Heart right ventricle (tissue), 16 donors: Measurements from ENCODE around the gene AGAP1. TPM values are rescaled to one million over a fixed set of nuclear protein-coding genes. Genes with fewer than 3 reads are reported as not detected.

Experiments
- ATAC-seq, 8 donors: fragments of 200-7000 bp; cut with Tn5 transposase; one replicate each; pipeline ENCODE4 v1.9.1; 2020; ENCODE audit warnings: mild to moderate bottlenecking in 8 of 8, moderate library complexity in 8 of 8, moderate number of reproducible peaks in 1 of 8
- DNase-seq, 2 donors: peaks; one replicate each; pipeline ENCODE4 v3.0.0-alpha.2; 2020
- H3K27ac ChIP-seq, 10 donors: fragments of 200-600 bp; sonication (generic) in 2 of 10; one replicate each; pipeline versions ENCODE4 v1.5.0 to v1.8.0; 2020 to 2022; ENCODE audit warnings: mild to moderate bottlenecking in 3 of 10
- H3K27me3 ChIP-seq, 7 donors: fragments of 200-600 bp; one replicate each; pipeline ENCODE4 v1.8.0; 2021 to 2022; ENCODE audit warnings: mild to moderate bottlenecking in 2 of 7
- H3K36me3 ChIP-seq, 9 donors: fragments of 200-600 bp; sonication (generic) in 1 of 9; one replicate each; pipeline versions ENCODE4 v1.5.0 to v1.8.0; 2020 to 2022; ENCODE audit warnings: mild to moderate bottlenecking in 2 of 9
- H3K4me1 ChIP-seq, 9 donors: fragments of 200-600 bp; sonication (generic) in 1 of 9; one replicate each; pipeline versions ENCODE4 v1.5.0 to v1.8.0; 2020 to 2022; ENCODE audit warnings: mild to moderate bottlenecking in 4 of 9
- H3K4me3 ChIP-seq, 10 donors: fragments of 200-600 bp; sonication (generic) in 2 of 10; one replicate each; pipeline versions ENCODE4 v1.5.0 to v1.8.0; 2020 to 2022; ENCODE audit warnings: mild to moderate bottlenecking in 7 of 10, moderate library complexity in 2 of 10
- H3K9me3 ChIP-seq, 11 donors: fragments of 200-600 bp in 10 of 11; sonication (generic) in 2 of 11; one replicate each; pipeline versions ENCODE4 v1.5.0 to v1.8.0; 2013 to 2022; ENCODE audit warnings: mild to moderate bottlenecking in 2 of 11, control low read depth in 1 of 11, moderate library complexity in 1 of 11
- CTCF ChIP-seq, 9 donors: fragments of 200-600 bp; sonication (generic) in 2 of 9; IDR thresholded peaks; one replicate each; pipeline versions ENCODE4 v1.5.0 to v1.8.0; 2021 to 2022; ENCODE audit warnings: antibody characterized with exemption in 9 of 9, mild to moderate bottlenecking in 5 of 9, moderate library complexity in 1 of 9
- WGBS, 2 donors: extraction: QIAGEN DNeasy Blood & Tissue Kit; methylation state at CpG; one replicate each; pipeline ENCODE4 v1.1.7; 2013; ENCODE audit warnings: inconsistent platforms in 1 of 2; 5-methylcytosine and 5-hydroxymethylcytosine counted together
- intact Hi-C, 10 donors: fragments of 100-400 bp; cut with DNase I; formaldehyde crosslinking; loops; one replicate each; pipeline versions ENCODE4 v1.11.1 to v1.14.2; 2022
- polyA plus RNA-seq, 2 donors: library from polyadenylated mRNA; stranded (reverse); fragments of 200-250 nt; gene quantifications; one replicate each; pipeline ENCODE4 v1.2.3, GENCODE V29; 2013
- total RNA-seq, 10 donors: library from RNA; stranded (reverse); fragmentation: NEBNext Ultra II Directional in 3 of 10; extraction: Animal tissue kit (Norgen Biotek cat#: 25700) in 3 of 10; gene quantifications; one replicate each; pipeline versions ENCODE4 v1.2.1 to v1.2.4, GENCODE V29; 2021 to 2023
- donor health status: Arrhythmogenic right ventricular cardiomyopathy.
- donor health status: ischemic (EF 13 %, LVEDD 7.1; RV severe dilation, severe dysfunction).
- donor health status: healthy with polysubstance abuse.
- donor health status: DM: no; HTN: yes; CAD: no.
- donor health status: DM: no; HTN: no; CAD: no.
- donor health status: ischemic (EF 25% LVEDD 6.9; RV normal size, moderate dysfunction).
- donor health status: ischemic (EF 25% LVEDD 5.7; RV mildly dilated, moderate dysfunction).
- donor health status: healthy.
- donor health status: DM: yes; HTN: yes; CAD: no.
- donor health status: Ischemic cardiomyopathy.
- donor health status: ischemic (EF 35%, LVEDD 5.7; RV mildly dilated, moderate dysfunction).
- donor health status: nonischemic (EF 11% LVEDD 7.7; RV severe dilation, severe dysfunction).
- donor health status: DM: yes; HTN: yes; CAD: no.
- donor health status: PGD.
- donor health status: ischemic (EF 29% LVEDD 5.4; RV normal size, mild dysfunction).
- donor health status: nonischemic (EF 23%, LVEDD 6.1; RV moderate dilation, normal function).

Gene AGAP1
- total and polyA plus RNA-seq, 12 donors, result 3.5 to 29.2 (median 19.4) TPM

GRCh38 chr2:236016496-236016895 lies 522.7 kb downstream of the AGAP1 start:
- WGBS, 2 donors, result 98 to 100% methylated on average over 4 of the region's 4 CpGs
- TF ChIP-seq CTCF (IDR thresholded peaks at IDR 0.05), result no peak
- DNase-seq (no peak), ATAC-seq (no peak)
- H3K36me3 ChIP-seq, result peaks cover 0 to 6% (median 0%) of the 10 kb centered on the region in 9 donors
- intact Hi-C loops, result no loop called here
- no peak overlapping the region for H3K4me3 ChIP-seq
- peaks cover 0 to 3% (median 0%) of the 10 kb centered on the region in 9 donors for H3K4me1 ChIP-seq
- no peak overlapping the region for H3K27ac ChIP-seq
- no peaks in the 10 kb centered on the region for H3K27me3 ChIP-seq
- H3K9me3 ChIP-seq, result no peaks in the 10 kb centered on the region

DNA sequence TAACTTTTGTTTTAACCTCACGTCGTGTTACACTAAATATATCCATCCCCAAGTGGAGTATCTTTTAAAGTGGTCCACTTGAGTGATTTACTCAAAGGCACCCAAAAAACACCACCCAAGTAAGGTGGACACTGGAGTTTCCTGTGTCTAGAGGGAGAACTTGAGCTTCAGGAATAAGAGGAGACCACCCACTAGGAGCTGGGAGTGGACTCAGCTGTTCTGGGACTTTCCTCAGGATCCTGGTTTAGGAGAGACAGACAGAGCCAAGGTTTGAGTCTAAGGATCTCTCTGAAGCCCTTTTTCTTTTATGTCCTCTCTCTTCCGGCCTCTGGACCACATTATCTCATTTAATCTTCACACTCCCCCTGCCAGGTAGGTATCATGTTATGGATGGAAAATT lies 523.6 kb downstream of the AGAP1 start:
- Histone ChIP-seq H3K36me3 (peaks cover 0 to 6% (median 0%) of the 10 kb centered on the region in 9 donors), H3K4me3 (no peak overlapping the region), H3K27ac (no peak overlapping the region), H3K9me3 (no peaks in the 10 kb centered on the region), H3K4me1 (peaks cover 0 to 12% (median 0%) of the 10 kb centered on the region in 9 donors), H3K27me3 (no peaks in the 10 kb centered on the region)
- ATAC-seq (no peak), DNase-seq (no peak)
- intact Hi-C loops, result no loop called here
- no peak for TF ChIP-seq CTCF (IDR thresholded peaks at IDR 0.05)
- WGBS, 2 donors, result 77 to 88% methylated on average over 3 of the region's 3 CpGs

DNA sequence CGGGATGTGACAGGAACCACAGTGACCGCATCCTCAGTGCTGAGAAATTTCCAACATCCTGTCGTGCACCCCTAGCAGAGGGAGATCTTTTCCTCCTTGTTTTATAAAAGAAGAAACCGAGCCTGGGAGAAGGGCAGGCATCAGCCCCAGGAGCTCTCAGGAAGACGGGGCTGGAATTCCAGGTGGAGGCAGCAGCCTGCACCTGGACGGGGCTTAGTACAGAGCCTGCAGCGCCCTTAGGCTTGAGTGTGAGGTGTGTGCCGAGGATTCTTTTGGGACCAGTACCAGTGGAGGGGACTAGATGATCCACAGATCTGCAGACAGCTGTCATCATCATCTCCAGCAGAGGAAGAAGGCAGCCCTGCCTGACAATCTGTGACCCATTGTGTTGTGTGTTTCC lies 525.6 kb downstream of the AGAP1 start:
- Histone ChIP-seq H3K4me3 (no peak overlapping the region), H3K27me3 (no peaks in the 10 kb centered on the region), H3K4me1 (peaks cover 0 to 14% (median 0%) of the 10 kb centered on the region in 9 donors), H3K27ac (no peak overlapping the region), H3K9me3 (no peaks in the 10 kb centered on the region), H3K36me3 (peaks cover 0 to 6% (median 0%) of the 10 kb centered on the region in 9 donors)
- WGBS, 2 donors, result 96 to 98% methylated on average over 8 of the region's 8 CpGs
- DNase-seq, result no peak
- intact Hi-C loops, result no loop called here
- ATAC-seq, result no peak
- TF ChIP-seq CTCF (IDR thresholded peaks at IDR 0.05), result no peak

DNA sequence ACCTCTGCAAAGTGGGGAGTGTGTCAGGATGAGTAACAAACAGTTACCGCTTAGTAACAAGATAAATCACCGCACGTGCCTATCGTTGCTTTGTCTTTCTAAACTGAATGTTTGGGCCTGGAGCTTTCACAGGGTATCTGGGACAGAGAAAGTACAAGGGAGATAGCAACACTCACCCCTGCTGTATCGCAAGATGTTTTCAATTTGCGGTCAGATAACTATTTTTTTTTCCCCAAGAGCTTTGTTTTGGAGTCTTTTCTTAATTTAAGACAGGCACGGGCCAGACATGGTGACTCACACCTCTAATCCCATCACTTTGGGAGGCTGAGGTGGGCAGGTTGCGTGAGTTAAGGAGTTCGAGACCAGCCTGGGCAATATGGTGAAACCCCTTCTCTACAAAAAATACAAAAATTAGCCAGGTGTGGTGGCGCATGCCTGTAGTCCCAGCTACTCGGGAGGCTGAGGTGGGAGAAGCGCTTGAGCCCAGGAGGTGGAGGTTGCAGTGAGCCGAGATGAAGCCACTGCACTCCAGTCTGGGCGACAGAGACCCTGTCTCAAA lies 527.7 kb downstream of the AGAP1 start:
- WGBS, 2 donors, result 93% methylated on average over 14 of the region's 14 CpGs
- Histone ChIP-seq H3K4me1 (peaks cover 0 to 14% (median 0%) of the 10 kb centered on the region in 9 donors), H3K27ac (no peak overlapping the region), H3K9me3 (no peaks in the 10 kb centered on the region), H3K27me3 (no peaks in the 10 kb centered on the region), H3K36me3 (peaks cover 0 to 6% (median 0%) of the 10 kb centered on the region in 9 donors), H3K4me3 (no peak overlapping the region)
- no peak for TF ChIP-seq CTCF (IDR thresholded peaks at IDR 0.05)
- ATAC-seq (no peak), DNase-seq (no peak)
- intact Hi-C loops, result no loop called here
